ENCODE measurements around the gene ZBTB39.
"Not testable (repeated sequence)": the region's sequence is repeated elsewhere in the genome, so short reads cannot be mapped to it uniquely, and the experiment has no call there.

The ZBTB39 gene

DNA sequence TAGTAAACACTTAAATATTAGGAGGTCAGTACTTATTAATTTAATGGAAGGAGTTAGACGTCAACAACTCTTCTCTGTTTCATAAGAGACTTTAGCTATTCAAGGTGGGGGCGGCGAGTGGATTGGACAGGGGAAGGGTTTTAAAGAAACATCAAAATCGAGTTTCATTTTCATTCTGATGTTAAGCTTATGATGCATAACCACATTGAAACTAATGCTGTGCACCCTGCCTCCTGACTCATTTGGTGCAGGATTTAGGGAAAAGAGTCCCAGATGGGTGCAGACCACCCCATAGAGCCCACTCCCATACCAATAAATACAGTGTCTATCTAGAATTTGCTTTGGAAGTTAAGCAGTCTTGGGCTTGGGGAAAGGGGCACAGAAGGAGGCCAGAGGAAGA is 7.4 kb downstream of the ZBTB39 start:
- no peak for DNase-seq

DNA sequence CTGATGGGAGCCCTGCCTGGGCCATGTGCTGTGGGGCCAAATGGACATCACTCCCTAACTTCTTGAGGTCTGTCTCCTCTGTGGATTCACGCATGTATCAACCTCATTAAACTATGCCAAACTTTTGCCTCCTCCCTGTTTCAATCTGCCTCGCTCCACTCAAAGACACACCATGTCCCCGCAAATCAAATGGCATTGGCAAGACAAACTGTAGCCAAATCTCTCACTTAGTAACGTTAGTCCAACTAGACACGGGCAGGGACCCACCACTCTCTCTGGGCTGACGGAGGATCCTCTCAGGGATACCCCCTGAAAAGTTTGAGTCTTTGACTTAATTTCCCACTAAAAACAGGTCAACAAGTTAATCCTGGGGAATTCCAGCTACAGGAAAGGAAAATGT is 8.0 kb downstream of the ZBTB39 start:
- DNase-seq = no peak

DNA sequence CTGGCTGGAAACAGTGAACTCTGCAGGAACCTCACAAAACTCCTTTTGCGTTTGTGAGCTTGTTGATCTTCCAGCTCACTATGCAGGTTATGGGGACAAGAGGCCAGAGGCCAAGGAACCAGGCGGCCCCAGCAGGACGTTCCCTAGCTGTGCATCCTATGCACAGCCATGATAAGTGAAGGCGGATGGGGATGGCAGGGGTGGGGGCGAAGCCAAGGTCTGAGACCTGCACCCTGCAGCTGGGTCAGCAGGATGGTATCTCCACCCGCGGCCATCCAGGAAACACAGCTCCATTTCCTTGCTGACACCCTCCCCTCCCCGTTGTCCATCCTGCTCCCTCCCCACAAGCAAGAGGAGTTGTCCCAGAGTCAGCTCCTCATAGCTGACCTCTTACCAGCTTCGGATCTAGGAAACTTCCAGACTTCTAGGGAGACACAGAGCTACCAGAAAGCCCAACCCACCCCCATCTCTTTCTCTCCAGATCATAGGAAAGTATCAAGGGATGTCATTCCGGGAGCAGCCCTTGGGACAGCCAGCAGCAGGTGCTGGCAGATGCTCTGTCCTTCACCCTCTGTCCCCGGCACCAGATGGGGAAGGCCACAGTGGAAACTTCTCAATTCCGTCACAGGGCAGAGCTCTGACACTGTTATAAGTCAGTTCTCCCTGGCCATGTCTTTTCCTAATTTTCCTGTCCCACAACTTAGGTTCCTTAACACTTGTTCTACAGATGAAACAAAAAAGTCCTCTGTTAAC is 9.4 kb downstream of the ZBTB39 start:
- DNase-seq = peak; percentile 49

DNA sequence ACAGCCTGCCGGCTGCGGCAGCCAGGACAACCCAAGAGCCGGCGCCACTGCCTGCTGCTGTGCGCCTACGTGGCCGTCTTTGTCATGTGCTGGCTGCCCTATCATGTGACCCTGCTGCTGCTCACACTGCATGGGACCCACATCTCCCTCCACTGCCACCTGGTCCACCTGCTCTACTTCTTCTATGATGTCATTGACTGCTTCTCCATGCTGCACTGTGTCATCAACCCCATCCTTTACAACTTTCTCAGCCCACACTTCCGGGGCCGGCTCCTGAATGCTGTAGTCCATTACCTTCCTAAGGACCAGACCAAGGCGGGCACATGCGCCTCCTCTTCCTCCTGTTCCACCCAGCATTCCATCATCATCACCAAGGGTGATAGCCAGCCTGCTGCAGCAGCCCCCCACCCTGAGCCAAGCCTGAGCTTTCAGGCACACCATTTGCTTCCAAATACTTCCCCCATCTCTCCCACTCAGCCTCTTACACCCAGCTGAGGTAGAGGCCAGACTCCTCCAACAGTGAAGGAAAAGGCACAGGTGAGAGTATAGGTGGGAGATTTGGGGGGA is 10.3 kb downstream of the ZBTB39 start:
- peak; percentile 51 for DNase-seq

DNA sequence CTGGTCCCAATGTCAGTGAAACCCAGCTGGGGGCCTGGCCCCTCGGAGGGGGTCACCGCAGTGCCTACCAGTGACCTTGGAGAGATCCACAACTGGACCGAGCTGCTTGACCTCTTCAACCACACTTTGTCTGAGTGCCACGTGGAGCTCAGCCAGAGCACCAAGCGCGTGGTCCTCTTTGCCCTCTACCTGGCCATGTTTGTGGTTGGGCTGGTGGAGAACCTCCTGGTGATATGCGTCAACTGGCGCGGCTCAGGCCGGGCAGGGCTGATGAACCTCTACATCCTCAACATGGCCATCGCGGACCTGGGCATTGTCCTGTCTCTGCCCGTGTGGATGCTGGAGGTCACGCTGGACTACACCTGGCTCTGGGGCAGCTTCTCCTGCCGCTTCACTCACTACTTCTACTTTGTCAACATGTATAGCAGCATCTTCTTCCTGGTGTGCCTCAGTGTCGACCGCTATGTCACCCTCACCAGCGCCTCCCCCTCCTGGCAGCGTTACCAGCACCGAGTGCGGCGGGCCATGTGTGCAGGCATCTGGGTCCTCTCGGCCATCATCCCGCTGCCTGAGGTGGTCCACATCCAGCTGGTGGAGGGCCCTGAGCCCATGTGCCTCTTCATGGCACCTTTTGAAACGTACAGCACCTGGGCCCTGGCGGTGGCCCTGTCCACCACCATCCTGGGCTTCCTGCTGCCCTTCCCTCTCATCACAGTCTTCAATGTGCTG is 11.0 kb downstream of the ZBTB39 start:
- peak; percentile 48 for DNase-seq

DNA sequence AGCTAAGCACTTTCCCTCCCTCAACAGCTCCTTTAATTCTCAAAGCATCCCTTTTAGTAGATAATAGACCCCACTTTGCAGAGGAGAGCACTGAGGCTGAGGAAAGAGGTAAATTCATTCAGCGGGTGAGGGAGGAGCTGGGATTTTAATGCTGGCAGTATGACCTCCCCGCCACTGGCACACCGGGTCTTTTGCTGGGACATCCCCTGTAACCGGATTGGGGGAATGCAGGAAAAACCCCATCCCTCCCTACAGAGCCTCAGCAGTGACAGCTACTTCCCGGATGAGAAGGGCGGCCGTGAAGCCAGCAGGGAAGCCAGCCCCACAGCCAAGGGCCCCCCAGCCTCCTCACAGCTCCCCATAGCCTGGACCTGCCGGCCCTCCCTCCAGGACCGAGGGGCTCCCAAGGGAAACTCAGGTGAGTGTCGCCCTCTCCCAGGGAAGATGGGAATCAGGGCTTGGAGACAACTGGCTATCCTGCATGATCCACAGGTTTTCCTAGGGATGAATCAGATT is 12.1 kb downstream of the ZBTB39 start:
- no peak for DNase-seq

DNA sequence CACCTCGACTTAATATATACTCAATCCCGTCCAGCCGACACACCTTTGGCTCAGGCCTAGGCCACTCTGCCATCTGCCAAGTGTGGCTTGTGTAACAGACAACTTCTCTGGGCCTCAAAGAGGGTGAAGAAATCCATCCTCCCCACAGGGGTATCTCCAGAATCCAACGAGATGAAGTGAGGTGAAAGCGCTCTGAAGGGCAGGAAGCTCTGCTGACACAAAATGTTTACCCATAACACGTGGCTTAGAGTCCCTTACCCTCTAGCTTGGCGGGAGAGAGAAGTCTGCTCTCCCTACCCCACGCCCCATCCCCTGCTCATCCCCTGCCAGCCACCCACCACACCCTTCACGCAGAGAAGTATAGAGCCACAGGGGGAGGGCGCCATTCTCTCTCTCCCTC is 13.0 kb downstream of the ZBTB39 start:
- peak; percentile 40 for DNase-seq

DNA sequence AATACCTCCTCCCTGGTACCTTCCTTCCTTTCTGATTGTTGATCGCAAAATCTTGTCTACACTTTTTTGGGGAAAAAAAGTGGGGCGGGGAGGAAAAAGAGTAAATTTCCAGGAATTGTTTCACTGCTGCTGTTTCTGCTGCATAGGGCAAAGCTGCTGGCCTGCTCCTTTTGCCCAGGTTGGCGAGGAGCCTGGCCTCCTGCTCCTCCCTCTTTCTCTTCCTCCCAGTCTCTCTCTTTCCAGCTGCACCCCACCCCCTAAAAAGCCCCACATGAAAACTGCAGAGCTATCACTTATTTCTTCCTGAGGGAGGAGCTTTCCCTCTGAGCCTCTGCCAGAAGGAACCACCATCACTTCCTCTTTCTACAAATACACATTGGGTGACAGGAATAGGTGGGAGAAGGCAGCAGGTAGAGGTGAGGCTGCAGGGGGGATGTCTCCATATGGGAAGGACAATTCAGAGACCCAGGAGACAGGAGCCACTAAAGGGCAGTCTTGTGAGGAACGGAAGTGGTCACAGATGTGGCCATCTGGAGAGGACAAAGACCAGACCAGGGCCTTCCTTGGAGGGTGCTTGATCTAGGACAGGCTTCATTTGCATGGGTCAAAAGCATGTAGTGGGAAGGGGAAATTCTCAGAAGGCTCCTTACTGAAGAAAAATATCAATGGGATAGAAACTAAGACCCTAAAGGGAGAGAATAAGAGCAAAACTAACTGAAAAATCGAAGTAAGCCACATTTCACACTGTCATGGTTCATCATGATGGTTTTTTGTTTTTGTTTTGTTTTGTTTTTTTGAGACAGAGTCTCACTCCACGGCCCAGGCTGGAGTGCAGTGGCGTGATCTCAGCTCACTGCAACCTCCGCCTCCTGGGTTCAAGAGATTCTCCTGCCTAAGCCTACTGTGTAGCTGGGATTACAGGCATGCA is 14.8 kb downstream of the ZBTB39 start:
- peak; percentile 42 for DNase-seq

DNA sequence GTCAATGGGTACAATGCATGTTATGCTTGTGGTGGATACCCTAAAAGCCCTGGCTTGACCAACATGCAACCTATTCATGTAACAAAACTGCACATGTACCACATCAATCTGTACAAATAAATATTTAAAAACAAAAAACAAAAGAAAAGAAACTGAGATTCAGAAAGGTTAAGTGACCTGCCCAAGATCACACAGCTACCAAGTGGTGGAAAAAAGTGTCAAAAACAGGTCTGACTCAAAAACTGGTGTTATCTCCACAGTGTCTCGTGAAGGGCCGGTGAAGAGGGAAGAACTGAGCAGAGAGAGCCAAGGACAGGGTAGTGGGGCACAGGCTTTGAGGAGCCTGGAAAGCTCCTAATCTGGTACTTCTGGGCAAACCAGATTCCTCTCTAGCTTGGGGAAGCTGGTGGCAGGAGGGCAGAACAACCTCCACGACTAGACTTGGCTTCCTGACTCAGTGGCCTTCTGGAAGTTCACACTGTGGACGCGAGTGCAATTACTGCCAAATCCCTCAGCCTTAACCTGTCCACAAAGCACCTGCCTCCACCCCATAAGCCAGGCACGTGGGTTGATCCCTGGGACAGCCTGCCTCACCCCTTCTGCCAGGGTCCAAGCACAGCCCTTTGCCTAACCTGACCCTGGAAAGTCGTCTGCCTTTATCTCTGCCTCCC is 15.6 kb downstream of the ZBTB39 start:
- peak; percentile 48 for DNase-seq

DNA sequence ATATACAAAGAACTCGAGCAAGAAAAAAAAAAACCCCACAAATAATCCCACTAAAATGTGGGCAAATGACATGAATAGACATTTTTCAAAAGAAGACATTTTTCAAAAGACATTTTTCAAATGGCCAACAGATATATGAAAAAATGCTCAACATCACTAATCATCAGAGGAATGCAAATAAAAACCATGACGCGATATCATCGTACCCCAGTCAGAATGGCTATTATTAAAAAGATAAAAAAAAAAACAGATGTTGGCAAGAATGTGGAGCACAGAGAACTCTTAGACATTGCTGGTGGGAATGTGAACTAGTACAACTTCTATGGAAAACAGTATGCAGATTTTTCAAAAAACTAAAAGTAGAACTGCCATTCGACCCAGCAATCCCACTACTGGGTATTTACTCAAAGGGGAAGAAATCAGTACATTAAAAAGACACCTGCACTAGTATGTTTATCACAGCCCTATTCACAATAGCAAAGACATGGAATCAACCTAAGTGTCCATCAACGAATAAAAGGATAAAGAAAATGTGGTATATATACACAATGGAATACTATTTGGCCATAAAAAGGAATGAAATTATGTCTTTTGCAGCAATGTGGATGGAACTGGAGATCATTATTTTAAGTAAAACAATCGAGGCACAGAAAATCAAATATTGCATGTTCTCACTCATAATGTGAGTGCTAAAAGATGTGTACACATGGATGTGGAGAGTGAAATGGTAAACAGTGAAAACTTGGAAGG is 16.3 kb downstream of the ZBTB39 start:
- DNase-seq = no peak

DNA sequence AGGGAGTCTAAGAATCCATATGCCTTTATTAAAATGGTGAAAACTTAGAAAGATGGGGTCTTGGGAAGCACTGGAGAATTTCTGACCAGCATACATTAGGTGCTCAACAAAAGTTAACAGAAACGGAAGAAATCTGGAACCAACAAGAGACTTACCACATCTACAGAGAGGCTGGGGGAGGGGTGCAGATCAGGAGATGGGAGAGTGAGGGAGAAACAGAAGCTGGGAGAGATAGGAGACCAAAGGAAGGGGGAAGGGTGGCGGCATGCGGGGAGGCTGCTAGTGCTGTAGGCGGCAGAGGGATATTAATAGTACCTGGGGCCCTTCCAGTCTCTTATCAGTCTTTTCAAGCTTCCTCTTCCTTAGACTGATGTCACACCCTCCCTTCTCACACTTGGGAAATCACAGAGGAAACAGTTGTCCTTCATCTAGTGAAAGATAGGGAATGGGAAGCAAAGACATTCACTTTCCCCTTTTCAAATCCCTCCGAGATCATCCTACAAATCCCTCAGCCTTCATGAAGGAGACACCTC is 18.1 kb downstream of the ZBTB39 start:
- peak; percentile 61 for DNase-seq

DNA sequence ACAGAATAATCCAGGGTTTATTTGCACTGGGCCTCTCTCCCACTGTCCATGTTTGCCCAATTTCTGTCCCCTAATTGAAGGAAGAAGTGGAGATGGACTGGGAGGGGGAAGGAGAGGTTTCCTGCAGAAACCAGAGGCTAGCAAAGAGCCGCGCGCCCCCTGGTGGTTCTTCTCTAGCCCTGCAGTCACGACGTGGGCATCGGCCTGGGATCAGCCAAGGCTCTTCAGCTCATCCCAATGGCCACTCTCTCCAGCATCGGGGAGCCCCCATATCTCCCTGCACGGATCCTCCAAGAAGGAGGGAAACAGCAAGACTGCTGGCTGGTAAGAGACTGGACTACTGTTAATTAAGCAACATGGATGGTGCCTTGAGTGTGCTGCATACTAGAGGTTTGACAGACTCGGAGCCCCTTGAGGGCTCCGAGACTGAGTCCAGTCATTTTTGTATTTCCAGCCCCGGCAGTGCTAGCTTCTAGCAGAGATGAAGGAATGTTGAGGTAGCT is 18.7 kb downstream of the ZBTB39 start:
- peak; percentile 91 for DNase-seq

DNA sequence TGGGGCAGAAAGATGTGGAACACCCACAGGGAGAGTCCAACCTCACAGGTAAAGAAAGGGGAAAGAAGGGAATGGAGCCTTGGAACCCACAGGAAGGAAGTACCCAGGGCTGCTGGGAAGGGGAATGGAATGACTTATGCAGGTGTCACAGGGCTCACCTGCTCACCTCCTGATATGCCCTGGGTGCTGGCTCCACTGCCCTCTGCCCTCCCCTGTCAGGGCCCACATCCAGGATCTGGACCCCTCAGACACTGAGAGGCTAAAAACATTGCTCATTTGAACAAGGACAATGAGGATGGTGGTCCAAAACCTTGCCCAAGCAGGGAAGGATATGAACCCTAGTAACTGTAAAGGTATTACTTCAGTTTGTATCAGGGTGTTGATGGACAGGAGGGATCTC is 19.3 kb downstream of the ZBTB39 start:
- peak; percentile 44 for DNase-seq

DNA sequence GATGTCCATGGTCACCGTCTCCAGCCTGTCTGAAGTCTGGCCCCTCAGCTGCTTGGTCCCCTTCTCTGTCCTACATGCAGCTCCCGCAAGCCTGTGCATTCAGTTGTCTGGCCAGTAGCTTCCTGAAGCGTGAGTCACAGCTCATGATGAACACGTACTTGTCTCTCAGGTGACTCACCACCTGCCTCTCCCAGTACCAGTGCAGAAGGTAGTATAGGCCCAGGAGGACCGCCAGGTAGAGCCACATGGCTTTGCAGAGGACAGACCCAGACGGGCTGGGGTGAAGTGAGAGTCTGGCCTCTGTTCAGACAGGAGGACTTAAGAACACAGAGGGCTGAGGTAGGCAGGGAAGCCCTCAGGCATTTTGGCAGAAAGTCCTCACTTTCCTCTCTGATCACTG is 20.6 kb downstream of the ZBTB39 start:
- peak; percentile 100 for DNase-seq

DNA sequence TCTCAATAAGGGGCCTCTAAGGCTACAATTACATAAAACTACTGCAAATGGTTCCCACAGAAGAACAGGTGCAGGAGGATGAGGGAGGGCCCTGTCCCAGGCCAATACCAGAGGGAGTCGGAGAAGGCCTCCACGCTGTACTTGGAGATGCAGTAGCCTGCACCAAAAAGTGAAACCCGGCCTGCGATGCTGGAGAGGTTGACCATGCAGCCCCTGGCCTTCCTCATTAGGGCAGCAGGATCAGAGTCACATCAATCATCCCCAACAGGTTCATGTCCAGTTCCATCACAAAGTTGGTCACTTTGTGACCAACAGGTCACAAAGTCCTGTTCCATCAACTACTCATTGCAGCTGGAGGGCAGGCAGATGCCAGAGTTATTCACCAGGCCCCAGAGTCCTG is 23.0 kb downstream of the ZBTB39 start:
- DNase-seq = no peak

DNA sequence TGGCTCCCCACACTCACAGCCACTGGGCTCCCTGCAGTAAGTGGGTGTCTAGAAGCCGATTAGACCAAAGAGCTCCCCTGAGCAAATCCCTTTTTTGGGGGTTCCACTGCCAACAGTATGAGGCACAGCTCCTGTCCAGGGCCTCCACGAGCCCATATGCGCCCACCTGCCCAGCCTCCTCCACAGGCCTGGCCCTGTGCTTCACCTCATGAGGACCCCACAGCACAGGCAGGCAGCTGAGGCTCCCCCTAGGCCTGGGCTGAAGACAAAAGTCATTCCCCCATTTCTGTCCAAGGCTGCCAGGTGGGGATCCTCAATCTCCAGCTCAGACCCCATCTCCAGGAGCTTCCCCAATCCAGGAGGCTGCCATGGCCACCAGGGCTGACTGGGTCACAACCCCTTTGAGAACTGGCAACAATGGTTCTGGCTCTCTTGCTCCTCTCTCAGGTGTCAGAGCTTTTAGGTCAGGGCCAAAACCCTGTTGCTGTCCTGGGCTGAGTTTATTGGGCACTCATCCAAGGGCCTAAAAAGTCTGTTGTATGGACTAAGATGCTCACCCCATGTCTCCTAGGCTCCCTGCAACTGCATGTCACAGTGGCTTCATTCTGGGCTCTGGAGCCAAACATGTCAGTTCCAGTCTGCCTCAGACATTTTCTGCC is 23.6 kb downstream of the ZBTB39 start:
- not testable (repeated sequence) for DNase-seq

DNA sequence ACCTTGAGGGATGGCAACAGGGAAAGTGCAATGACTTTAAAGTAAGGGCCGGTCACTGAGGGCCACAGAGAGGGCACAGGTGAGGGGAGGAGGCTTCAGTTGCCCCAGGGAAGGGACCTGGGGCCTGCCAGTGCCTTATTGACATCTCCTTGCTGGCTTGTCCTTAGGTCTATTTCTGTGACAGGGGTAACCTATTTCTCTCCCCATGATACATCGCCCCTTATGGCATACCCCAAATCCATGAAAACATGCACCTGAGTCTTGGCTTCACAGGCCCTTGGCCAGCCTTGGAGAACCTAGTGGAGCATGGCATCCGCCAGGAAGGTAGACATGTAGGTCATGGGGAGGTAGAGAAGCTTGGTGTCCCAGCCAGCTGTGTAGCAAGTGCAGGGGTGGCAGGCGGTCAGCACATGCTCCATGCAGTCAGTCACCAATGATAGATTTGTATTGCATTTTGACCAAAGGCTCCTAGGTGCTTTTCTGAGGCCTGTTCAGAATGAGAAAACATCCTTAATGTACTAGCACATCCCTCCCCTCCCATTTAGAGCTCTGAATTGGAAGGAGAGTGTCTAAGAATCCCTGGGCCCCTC is 25.3 kb downstream of the ZBTB39 start:
- no peak for DNase-seq

DNA sequence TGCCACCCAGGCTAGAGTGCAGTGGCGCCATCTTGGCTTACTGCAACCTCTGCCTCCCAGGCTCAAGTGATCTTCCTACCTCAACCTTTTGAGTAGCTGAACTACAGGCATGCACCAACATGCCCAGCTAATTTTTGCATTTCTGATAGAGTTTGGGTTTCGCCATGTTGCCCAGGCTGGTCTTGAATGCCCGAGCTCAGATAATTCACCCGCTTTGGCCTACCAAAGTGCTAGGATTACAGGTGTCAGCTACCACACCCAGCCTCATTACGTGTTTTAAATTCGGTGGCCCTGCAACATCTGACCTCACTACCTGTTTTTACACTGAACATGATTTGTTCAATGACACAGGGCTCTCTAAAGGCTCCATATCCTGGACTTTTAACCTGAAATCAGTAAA is 26.1 kb downstream of the ZBTB39 start:
- no peak for DNase-seq

DNA sequence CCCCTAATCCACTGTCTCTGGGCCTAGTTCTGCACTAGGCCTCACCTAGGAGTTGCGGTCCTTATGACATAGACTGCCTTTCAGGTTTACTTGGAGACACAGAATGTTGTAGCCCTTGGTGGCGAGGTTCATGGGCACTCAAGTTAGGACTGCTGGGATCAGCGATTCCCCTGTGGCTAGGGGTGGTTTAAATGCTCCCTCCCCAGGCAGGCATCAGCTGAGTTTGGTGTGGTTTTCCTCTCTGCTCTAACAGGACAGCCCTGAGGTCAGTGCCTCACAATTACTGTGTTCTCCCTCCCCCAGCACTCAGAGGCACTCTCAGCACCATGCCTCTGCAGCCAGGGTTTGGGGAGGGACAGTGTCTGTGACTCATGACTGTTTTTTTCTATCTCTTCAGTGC is 26.7 kb downstream of the ZBTB39 start:
- DNase-seq = peak; percentile 67

All from islet precursor cell (in vitro differentiated cells).